GM10266 (cell line): ENCODE measurements around the gene PEAK1.

Experiments
- DNase-seq: peaks from one replicate; pipeline ENCODE4 v3.0.0; 2012; ENCODE audit errors: extremely low spot score
- CTCF ChIP-seq: IDR thresholded peaks from 2 replicates; pipeline ENCODE4 v1.5.1; 2012; ENCODE audit warnings: mild to moderate bottlenecking, low read depth; ENCODE audit not compliant: control insufficient read depth, insufficient read depth; ENCODE audit errors: missing control alignments

PEAK1 gene

GRCh38 chr15:77440378-77440999 is 20.6 kb upstream of the PEAK1 start:
- DNase-seq, result peak; percentile 23
- TF ChIP-seq CTCF, result no peak

- TF ChIP-seq CTCF, result no peak
- no peak for DNase-seq
These were observed 17.4 kb upstream of the PEAK1 start for GRCh38 chr15:77437264-77437663.

GRCh38 chr15:77436822-77437221 is 16.9 kb upstream of the PEAK1 start:
- DNase-seq, result no peak
- TF ChIP-seq CTCF, result no peak

GRCh38 chr15:77430652-77431051 is 10.7 kb upstream of the PEAK1 start:
- DNase-seq, result no peak
- TF ChIP-seq CTCF, result no peak

- no peak for TF ChIP-seq CTCF
- DNase-seq, result no peak
These were observed 10.3 kb upstream of the PEAK1 start for GRCh38 chr15:77430213-77430612.

GRCh38 chr15:77426871-77427270 is 7.0 kb upstream of the PEAK1 start:
- no peak for TF ChIP-seq CTCF
- no peak for DNase-seq

GRCh38 chr15:77426377-77426776 is 6.5 kb upstream of the PEAK1 start:
- TF ChIP-seq CTCF, result no peak
- no peak for DNase-seq
